Measurements from ENCODE around the gene CPSF3. TPM values are rescaled to one million over a fixed set of nuclear protein-coding genes. Genes with fewer than 3 reads are reported as not detected.

The CPSF3 gene
- total and polyA plus RNA-seq, 8 donors, result 5.7 to 13.2 (median 10.7) TPM

DNA sequence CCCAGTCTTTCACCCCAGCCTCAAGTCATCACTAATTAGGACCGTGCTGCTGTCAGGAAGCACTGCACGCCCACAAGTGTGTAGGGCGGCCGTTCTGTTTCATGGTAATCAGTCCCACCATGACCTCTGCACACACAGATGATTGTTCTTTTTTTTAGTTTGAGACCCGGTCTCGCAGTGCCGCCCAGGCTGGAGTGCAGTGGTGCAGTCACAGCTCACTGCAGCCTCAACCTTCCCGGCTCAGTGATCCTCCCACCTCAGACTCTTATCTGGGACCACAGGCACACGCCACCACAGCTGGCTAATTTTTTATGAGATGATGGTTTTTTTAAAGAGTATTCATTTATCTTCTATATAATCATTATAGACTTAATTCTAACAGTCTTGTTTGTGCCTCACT, 49.1 kb downstream of the CPSF3 start:
- Histone ChIP-seq H3K27me3 (no peaks in the 10 kb centered on the region), H3K4me1 (peaks cover 0 to 8% (median 0%) of the 10 kb centered on the region in 3 donors), H3K36me3 (no peaks in the 10 kb centered on the region), H3K27ac (no peak overlapping the region), H3K4me3 (no peak overlapping the region), H3K9me3 (no peaks in the 10 kb centered on the region)
- intact Hi-C loops (cut with DNase I), result no loop called here
- TF ChIP-seq CTCF (IDR thresholded peaks at IDR 0.05), result no peak
- no peak for DNase-seq
- WGBS, 2 donors, result 94 to 99% methylated on average over 9 of the region's 9 CpGs
- FAIRE-seq, result no peak
- ATAC-seq, result no peak

GRCh38 chr2:9473308-9473984, 50.0 kb downstream of the CPSF3 start:
- no peaks in the 10 kb centered on the region for H3K36me3 ChIP-seq
- peak overlapping the region; percentile 72 to 83 (median 77) for H3K27ac ChIP-seq
- FAIRE-seq (no peak), ATAC-seq (peak; percentile 44 to 68 (median 62)), DNase-seq (peak; percentile 35 to 62 (median 50))
- peak in 2 of 4 donors; percentile 13 for TF ChIP-seq CTCF (IDR thresholded peaks at IDR 0.05)
- no peaks in the 10 kb centered on the region for H3K9me3 ChIP-seq
- 13% methylated on average over 24 of the region's 24 CpGs for WGBS, 2 donors
- H3K27me3 ChIP-seq, result no peaks in the 10 kb centered on the region
- intact Hi-C loops (cut with DNase I), result no loop called here
- H3K4me3 ChIP-seq, result peak overlapping the region; percentile 53 to 89 (median 78)
- H3K4me1 ChIP-seq, result peaks cover 0 to 8% (median 0%) of the 10 kb centered on the region in 3 donors

GRCh38 chr2:9473985-9474360, 50.5 kb downstream of the CPSF3 start:
- WGBS, 2 donors, result 2 to 3% methylated on average over 31 to 39 of the region's 39 CpGs
- no peak for TF ChIP-seq CTCF (IDR thresholded peaks at IDR 0.05)
- ATAC-seq (peak; percentile 24 to 56 (median 53)), FAIRE-seq (no peak), DNase-seq (peak in 5 of 6 donors; percentile 28 to 77 (median 45))
- no peaks in the 10 kb centered on the region for H3K27me3 ChIP-seq
- H3K9me3 ChIP-seq, result no peaks in the 10 kb centered on the region
- peak overlapping the region; percentile 53 to 89 (median 78) for H3K4me3 ChIP-seq
- H3K27ac ChIP-seq, result peak overlapping the region; percentile 72 to 83 (median 77)
- no peaks in the 10 kb centered on the region for H3K36me3 ChIP-seq
- H3K4me1 ChIP-seq, result peaks cover 0 to 8% (median 0%) of the 10 kb centered on the region in 3 donors
- intact Hi-C loops (cut with DNase I), result no loop called here

DNA sequence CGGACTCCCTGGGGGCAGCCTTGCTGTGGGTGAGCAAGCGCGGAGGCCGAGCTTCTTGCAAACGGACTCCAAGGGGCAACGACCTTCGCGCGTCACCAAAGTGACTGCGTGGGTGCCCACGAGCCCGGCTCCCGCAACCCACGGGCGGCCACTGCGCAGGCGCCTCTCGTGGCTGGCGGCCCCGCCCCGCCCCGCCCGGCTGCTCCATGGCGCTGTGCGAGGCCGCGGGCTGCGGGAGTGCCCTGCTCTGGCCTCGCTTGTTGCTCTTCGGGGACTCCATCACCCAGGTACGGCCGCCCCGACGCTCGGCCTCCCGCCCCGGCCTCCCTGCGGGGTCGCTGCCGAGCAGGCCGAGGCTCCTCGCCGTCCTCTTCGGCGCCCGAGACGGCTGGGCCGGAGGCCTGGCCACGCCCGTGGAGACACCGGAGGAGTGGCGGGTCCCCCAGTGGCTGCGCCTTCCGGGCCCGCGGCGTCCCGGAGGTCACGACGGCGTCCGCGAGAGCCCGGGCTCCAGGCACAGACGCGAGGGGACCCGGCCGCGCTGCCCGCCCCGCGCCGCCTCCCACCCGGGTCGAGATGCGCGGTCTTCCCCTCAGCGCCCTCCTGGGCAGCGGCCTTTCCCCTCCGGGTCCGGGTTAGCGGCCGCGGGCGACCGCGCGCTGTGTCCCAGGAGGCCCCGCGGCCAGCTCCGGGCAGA, 51.1 kb downstream of the CPSF3 start, which contains the start of gene IAH1:
Gene IAH1 (plus strand): TSS at position 191 of the 697 bp plus-strand sequence. CDS start 16 bp downstream, at position 207.
- TF ChIP-seq CTCF (IDR thresholded peaks at IDR 0.05), result no peak
- Histone ChIP-seq H3K27ac (peak within 1 kb of the TSS; percentile 72 to 83 (median 77)), H3K9me3 (no peaks in the 10 kb centered on the region), H3K4me1 (peaks cover 0 to 8% (median 0%) of the 10 kb centered on the region in 3 donors), H3K27me3 (no peaks in the 10 kb centered on the region), H3K4me3 (peak within 1 kb of the TSS; percentile 53 to 89 (median 78)), H3K36me3 (no peaks in the 10 kb centered on the region)
- DNase-seq, result peak; percentile 45 to 86 (median 64)
- WGBS, 2 donors, result 0% methylated on average over 58 to 91 of the region's 91 CpGs
- ATAC-seq, result peak; percentile 86 to 92 (median 88)
- FAIRE-seq, result no peak
- intact Hi-C loops (cut with DNase I), result no loop called here
